ENCODE measurements around the gene CHST12.
"Not testable (repeated sequence)": the region's sequence is repeated elsewhere in the genome, so short reads cannot be mapped to it uniquely, and the experiment has no call there.

The CHST12 gene

GRCh38 chr7:2403014-2403717 is at the start of gene CHST12:
Gene CHST12 (plus strand): TSS chr7:2403611. CDS start chr7:2432640, 29,029 bp downstream.
- peak; percentile 89 for DNase-seq

- DNase-seq: no peak
These were observed 49.5 kb upstream of the CHST12 start for GRCh38 chr7:2353936-2354185.

- DNase-seq: peak; percentile 97
These were observed 49.0 kb upstream of the CHST12 start, which contains the start of gene EIF3B for GRCh38 chr7:2354186-2354938. Gene EIF3B (plus strand): TSS chr7:2354827. CDS start chr7:2354922, 95 bp downstream.

- no peak for DNase-seq
These were observed 48.3 kb upstream of the CHST12 start for GRCh38 chr7:2354939-2355704.

- no peak for DNase-seq
These were observed 47.8 kb upstream of the CHST12 start for GRCh38 chr7:2355705-2356008.

GRCh38 chr7:2357165-2357564 is 46.2 kb upstream of the CHST12 start:
- no peak for DNase-seq

GRCh38 chr7:2357571-2357970 is 45.8 kb upstream of the CHST12 start:
- no peak for DNase-seq

GRCh38 chr7:2358968-2359527 is 44.4 kb upstream of the CHST12 start:
- peak; percentile 84 for DNase-seq

- DNase-seq: no peak
These were observed 43.8 kb upstream of the CHST12 start for GRCh38 chr7:2359610-2360009.

GRCh38 chr7:2360796-2361195 is 42.6 kb upstream of the CHST12 start:
- DNase-seq: no peak

GRCh38 chr7:2362385-2363088 is 40.9 kb upstream of the CHST12 start:
- no peak for DNase-seq

GRCh38 chr7:2369139-2369538 is 34.3 kb upstream of the CHST12 start:
- no peak for DNase-seq

- no peak for DNase-seq
These were observed 32.1 kb upstream of the CHST12 start for GRCh38 chr7:2371329-2371728.

- DNase-seq: no peak
These were observed 30.7 kb upstream of the CHST12 start for GRCh38 chr7:2372724-2373123.

- DNase-seq: no peak
These were observed 30.3 kb upstream of the CHST12 start for GRCh38 chr7:2373124-2373556.

GRCh38 chr7:2373646-2374045 is 29.8 kb upstream of the CHST12 start:
- DNase-seq: no peak

GRCh38 chr7:2374401-2374800 is 29.0 kb upstream of the CHST12 start:
- DNase-seq: no peak

GRCh38 chr7:2374830-2375728 is 28.3 kb upstream of the CHST12 start:
- DNase-seq: no peak

GRCh38 chr7:2376351-2377154 is 26.9 kb upstream of the CHST12 start:
- DNase-seq: no peak

- DNase-seq: not testable (repeated sequence)
These were observed 25.9 kb upstream of the CHST12 start for GRCh38 chr7:2377492-2377891.

GRCh38 chr7:2378125-2378524 is 25.3 kb upstream of the CHST12 start:
- DNase-seq: not testable (repeated sequence)

Measured in NCI-H2227 treated with DMSO at 0.1 percent for 48 hours (cell line).